Mucosa of gallbladder (tissue), 1 donor: ENCODE measurements around the gene P2RY14. TPM values are rescaled to one million over a fixed set of nuclear protein-coding genes. Genes with fewer than 3 reads are reported as not detected.
A peak's percentile ranks its signal among the peaks of the same experiment; 100 is the strongest.

Experiments
- DNase-seq: peaks from one replicate; pipeline ENCODE4 v3.0.0-alpha.2; 2020; ENCODE audit warnings: low spot score
- total RNA-seq: library from RNA; stranded (reverse); gene quantifications from one replicate; pipeline ENCODE4 v1.2.1, GENCODE V29; 2021
- donor health status: DM: no; HTN: no; CAD: no.

P2RY14 gene
- total RNA-seq, 1 donor from 2014 or later = 14.6 TPM

DNA sequence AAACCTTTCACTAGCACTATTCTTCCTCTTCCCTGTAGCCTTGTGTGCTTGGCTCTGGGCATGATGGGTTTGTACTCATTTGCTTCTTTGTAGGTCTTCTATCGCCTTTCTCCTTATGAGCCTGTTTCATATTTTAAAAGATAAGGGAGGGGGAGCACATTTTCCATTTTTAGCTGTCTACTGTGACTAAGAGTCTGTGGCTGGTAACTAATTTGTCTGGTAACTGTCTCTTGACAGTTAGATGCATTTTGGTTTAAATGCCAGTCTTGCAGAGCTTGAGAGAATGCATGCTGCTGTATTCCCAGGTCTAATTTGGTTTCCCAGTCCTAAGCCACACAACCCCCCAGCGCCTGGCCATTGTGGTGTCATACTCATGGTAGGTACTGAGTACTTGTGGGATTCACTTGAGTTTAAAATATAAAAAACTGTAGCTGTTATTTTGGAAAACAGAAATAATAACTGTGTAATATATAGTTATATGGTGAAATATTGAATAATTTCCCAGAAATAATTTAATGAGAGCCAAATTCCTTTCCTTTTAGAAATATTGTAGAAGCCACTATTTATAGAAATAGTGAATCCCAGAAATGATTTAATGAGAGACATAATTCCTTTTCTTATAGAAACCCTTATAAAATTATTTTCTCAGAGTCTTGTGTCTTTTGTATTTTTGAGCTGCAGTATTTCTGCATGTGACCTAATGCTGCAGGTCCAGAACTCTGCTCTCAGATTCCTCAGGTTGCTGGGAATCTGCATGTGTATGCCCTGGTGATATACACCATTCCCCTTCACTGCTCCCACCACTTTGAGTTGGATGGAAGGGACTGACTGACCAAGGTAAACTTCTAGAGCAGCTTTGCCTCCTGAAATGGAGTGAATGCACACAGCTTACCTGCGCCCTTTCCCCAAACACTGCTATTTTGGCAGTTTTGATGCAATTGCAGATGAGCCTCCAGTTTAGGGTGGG, 61.4 kb downstream of the P2RY14 start:
- DNase-seq = no peak

DNA sequence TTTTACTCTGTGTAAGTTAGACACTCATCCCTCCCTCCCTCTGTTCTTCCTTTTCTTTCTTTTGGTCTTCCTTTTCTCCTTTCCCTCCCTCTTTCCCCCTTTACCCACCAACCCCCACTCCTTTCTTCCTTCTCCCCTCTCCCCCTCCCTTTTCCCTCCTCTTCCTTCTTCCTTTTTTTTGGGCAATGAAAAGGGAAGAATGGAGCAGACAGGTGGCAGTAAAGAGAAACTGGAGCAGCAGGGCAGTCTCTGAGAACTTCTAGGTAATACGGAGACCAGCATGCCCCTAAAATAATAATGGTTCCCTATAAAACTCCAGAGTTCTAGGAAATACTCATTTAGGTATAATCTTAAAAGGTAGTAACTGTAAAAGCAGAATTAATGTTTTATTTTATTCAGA, 63.9 kb downstream of the P2RY14 start:
- no peak for DNase-seq

DNA sequence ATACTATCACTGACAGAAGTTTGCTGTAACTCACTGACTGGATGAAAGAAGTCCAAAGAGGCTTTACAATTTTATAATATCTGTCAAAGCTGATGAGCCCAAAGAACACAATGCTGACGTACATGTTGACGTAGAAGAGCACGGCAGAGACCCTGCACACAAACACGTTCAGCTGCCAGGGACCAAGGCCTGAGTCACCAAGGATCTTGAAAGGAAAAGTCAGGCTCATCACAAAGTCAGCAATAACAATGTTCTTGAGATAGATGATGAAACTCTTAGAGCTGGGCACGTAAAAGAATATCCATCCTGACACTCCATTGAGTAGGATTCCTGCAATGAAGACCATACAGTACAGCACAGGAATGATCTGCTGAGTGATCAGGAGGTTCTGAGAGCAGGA, 64.5 kb downstream of the P2RY14 start:
- DNase-seq = no peak

- no peak for DNase-seq
These were observed 65.2 kb downstream of the P2RY14 start for GRCh38 chr3:151213151-151213550.

- DNase-seq = peak; percentile 26
These were observed 67.5 kb downstream of the P2RY14 start for GRCh38 chr3:151210676-151211381.

- DNase-seq = no peak
These were observed 68.7 kb downstream of the P2RY14 start for GRCh38 chr3:151209654-151210053.

DNA sequence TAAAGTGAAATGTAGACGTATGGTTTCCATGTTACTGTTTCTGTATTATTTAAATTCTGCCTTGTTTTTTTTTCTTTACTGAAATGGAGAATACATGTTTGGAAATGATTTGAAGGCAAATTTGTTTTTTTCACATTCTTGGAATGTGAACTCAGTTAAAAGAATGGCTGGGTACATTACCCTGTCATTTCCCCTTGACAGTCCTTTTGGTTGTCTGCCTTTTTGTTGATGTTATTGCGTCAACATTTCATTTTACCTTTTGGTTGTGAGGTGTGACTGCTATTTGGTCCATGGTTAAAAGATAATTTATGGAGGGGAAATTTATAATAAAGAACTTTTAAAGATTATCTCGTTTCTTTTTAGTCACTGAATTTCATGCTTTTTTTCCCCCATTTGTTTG, 72.1 kb downstream of the P2RY14 start:
- DNase-seq = no peak

DNA sequence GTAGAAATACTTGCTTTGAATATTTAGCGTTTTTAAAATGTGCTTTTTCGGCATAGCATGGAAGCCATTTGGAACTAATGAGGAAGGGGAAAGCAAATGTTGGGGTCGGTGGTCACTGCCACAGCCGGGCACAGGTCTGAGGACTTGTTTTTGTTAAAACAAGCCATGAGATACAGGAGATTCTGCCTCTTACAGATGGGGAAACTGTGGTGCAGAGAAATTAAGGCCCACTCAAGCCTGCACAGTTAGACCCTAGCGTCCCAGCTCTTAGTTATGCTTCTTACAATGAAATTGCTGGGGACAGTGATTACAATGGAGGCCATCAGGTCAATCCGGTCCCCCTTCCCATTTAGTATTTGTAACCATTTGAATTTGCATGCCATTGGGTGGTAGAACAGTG, 72.9 kb downstream of the P2RY14 start:
- DNase-seq = no peak

DNA sequence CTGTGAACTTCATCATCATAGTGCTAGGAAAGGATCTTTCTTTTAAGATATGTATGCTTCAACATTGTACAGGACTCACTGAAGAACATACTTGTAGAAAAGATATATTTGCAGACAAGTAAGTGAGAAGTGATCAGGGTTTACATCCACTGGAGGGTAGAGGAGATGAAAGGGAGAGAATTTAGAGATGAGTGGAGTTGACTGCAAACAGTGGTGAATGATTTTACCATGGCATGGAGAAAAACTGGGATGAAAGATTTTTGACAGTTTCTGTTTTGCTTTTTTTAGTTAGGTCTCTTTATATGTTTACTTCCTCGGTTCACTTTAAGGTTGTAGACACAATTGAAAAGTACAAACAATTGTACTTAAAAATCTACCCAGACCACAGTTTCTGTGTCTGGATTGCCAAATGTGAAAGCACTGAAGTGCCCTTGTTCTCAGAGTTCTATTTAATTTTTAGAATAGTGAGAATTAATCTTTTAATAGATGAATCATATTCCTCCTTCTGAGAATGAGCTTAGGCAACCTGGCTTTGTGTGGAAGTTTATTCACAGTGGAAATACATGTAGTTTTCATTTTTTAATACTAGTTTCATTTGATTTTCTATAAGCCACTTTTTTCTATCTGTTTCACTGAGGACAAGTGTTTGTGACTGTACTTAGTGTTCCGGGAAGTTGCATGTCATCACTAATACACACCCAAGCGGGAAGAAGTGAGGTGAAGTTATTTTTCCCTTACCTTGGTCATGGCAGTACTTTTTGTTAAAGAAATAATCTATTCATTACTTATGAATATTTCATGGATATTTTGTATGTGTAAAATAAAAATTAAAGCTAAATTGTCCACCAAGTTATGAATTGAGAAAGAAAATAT, 73.6 kb downstream of the P2RY14 start:
- no peak for DNase-seq

- DNase-seq = no peak
These were observed 75.3 kb downstream of the P2RY14 start, which contains the start of gene GPR171 for GRCh38 chr3:151203051-151203420. GPR171 (minus strand) TSS chr3:151203216; CDS start chr3:151199386, 3,830 bp downstream.

DNA sequence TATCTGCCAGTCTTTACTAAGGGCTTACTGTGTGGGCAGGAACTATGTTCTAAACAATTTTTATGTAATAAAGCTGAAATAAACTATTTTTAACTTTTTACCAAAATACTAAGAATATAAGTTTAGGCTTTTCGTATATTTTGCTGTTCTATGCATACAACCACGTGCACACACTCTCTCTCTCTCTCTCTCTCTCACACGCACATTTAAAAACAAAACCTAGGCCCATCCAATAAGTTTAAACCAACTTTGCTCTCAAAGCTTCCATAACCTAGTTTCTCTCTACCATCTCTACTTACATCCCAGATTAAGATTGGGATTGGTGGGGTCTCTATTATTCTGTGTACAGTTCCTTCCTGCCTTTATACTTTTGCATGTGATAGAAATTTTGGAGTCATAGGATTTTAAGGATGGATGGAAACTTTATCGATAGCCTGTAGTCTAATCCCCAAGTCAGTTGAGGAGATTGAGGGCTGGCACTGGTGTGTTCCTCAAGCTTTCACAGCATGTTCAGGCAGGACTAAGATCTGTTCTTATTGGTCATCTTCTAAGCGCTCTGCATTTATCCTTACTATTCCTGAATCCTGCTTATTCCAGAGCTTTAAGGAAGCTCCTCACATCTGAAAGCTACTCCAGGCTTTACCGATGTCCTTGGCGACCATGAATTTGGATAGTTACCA, 77.2 kb downstream of the P2RY14 start:
- no peak for DNase-seq

GRCh38 chr3:151200586-151200985, 77.8 kb downstream of the P2RY14 start:
- no peak for DNase-seq

GRCh38 chr3:151199554-151200438, 78.5 kb downstream of the P2RY14 start:
- no peak for DNase-seq

DNA sequence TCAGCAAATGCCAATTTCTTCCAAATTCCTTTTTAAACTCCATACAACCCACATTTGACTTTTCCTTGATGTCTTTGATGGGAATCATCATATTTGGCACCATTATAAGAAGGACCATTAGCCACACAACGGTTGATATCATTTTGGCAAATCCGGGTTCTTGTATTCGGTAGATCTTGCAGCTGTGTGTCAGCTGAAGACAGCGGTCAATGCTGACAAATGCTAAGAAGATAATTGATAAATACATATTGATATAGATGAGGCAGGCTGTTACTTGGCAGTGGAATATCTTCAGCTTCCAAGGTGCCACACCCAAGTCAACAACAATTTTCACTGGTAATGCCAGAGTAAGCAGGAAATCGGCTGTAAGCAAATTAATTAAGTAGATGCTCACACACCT, 79.5 kb downstream of the P2RY14 start:
- no peak for DNase-seq

- no peak for DNase-seq
These were observed 80.2 kb downstream of the P2RY14 start for GRCh38 chr3:151197981-151198767.

DNA sequence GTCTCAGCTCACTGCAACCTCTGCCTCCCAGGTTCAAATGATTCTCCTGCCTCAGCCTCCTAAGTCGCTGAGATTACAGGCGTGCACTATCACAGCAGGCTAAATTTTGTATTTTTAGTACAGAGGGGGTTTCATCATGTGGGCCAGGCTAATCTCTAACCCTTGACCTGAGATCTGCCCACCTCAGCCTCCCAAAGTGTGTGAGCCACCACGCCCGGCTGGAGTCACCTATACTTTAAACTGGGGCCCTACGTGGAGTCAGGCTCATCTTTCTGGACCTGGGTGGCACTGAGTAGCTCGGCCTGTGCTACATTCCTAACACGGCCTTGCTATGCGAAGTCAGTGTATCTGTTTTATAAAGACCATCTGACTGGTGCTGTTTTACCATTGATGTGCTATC, 81.1 kb downstream of the P2RY14 start:
- DNase-seq = no peak

DNA sequence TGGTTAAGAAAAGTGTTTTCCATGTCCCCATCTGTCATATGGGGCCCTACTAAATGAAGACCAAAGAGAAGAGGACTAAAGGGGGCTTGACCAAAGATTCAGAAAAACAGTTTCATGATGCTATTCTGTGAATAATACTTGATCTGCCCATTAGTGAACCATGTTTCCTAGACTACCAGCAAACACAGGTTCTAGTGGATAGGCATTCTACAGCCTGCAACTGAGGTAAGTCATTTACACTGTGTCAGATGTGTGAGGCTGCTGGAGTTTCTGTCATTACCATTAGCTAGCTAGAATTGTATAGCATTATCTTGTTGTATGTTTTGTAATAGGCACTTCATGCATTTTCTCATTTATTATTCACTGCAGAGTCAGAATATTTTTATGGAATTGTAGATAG, 81.9 kb downstream of the P2RY14 start:
- no peak for DNase-seq

GRCh38 chr3:151195826-151196225, 82.5 kb downstream of the P2RY14 start:
- DNase-seq = no peak

GRCh38 chr3:151192545-151192944, 85.8 kb downstream of the P2RY14 start:
- no peak for DNase-seq

DNA sequence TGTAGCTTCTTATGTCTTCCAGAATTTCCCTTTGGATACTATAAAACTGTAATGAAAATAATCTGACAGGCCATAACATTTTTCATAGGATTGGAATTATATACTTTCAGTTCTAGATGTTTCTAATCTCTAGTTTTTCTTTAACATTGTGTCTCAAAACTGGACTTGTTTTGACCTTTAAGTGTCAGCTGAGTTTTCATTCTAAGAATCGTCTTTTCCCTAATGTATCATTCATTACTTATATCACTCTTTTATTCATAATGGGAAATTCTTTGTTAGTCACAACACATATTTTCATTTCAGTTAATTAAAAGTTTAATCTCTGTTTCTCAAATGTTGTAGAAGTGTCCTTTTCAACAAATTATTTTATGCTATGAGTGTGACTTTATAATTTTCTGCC, 87.2 kb downstream of the P2RY14 start:
- no peak for DNase-seq
